Keratinocyte (primary cell): ENCODE measurements around the gene SLFNL1.

Experiments
- EZH2 ChIP-seq: IDR thresholded peaks from one replicate; pipeline ENCODE4 v1.6.1; 2012; ENCODE audit warnings: inconsistent platforms, mild to moderate bottlenecking, low read length, moderate library complexity
- TF ChIP-seq, protein P1 (sequence below), 3 experiments: IDR thresholded peaks in 1 of 3; conservative IDR thresholded peaks in 1 of 3; optimal IDR thresholded peaks in 1 of 3; 2 replicates in 2 of 3; 3 replicates in 1 of 3; pipeline versions ENCODE3 to v1.5.1; 2011; ENCODE audit warnings: low read length in 3 of 3, mild to moderate bottlenecking in 3 of 3, moderate library complexity in 2 of 3, control low read depth in 1 of 3, inconsistent platforms in 1 of 3; ENCODE audit not compliant: insufficient read depth in 2 of 3; ENCODE audit errors: extremely low read depth in 1 of 3

DNA sequence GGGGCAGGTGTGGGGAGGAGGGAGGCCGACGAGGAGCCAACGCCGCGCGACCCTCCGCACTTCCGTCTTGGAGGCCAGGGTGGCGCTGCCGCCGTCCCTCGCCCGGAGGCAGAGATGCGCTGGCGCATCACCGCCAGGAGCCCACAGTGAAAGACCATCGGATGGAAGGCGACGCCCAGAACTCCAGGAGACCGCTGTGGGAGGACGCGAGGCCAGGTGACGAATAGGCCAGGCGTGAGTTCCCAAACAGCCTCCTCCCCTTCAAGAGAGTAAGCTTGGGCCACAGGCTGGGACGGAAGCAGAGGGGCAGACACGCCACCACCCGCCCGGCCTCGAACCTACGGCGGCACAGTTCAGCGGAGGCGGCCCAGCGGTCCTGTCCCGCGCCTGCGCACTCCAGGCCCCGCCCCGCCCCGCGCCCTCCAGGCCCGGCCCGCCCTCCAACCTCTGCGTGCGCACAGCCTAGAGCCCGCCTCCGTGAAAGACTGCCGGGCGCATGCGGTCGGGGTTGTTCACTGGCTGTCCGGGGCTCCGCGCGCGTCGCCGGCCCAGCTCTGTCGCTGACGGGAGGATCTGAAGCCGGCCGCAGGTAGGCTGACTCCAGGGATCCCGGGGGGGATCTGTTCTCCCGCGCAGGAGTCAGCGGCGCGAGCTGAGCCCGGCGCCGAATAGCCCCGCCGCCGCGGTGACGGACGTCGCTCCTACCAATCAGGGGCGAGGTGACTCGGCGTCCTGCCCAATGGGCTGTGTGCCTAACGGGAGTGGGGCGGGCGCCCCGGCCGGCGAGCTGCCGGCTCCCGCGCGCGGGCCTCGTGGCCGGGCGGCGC is 42.1 kb downstream of the SLFNL1 start, which contains the start of gene CTPS1:
- TF ChIP-seq, protein P1, sequence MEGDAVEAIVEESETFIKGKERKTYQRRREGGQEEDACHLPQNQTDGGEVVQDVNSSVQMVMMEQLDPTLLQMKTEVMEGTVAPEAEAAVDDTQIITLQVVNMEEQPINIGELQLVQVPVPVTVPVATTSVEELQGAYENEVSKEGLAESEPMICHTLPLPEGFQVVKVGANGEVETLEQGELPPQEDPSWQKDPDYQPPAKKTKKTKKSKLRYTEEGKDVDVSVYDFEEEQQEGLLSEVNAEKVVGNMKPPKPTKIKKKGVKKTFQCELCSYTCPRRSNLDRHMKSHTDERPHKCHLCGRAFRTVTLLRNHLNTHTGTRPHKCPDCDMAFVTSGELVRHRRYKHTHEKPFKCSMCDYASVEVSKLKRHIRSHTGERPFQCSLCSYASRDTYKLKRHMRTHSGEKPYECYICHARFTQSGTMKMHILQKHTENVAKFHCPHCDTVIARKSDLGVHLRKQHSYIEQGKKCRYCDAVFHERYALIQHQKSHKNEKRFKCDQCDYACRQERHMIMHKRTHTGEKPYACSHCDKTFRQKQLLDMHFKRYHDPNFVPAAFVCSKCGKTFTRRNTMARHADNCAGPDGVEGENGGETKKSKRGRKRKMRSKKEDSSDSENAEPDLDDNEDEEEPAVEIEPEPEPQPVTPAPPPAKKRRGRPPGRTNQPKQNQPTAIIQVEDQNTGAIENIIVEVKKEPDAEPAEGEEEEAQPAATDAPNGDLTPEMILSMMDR (optimal IDR thresholded peaks at IDR 0.05 in 1 of 3, IDR thresholded peaks at IDR 0.05 in 1 of 3, conservative IDR thresholded peaks at IDR 0.05 in 1 of 3; ENCODE audit: extremely low read depth in 1 of 3, insufficient read depth in 2 of 3, low read length in 3 of 3): peak in 2 of 3 experiments; percentile 23 to 49
- no peak for TF ChIP-seq EZH2
